Coronary artery (tissue), 2 donors: Measurements from ENCODE around the gene RPS6KA5.
A peak's percentile ranks its signal among the peaks of the same experiment; 100 is the strongest.

ENCODE experiments used
- DNase-seq: peaks from one replicate; pipeline ENCODE4 v3.0.0-alpha.2; 2017; ENCODE audit warnings: low spot score
- H3K27ac ChIP-seq, 2 donors: fragments of 200-600 bp; sonication (generic); one replicate each; pipeline ENCODE4 v1.5.1; 2016 to 2019
- H3K4me3 ChIP-seq: fragments of 200-600 bp; sonication (generic); 2 replicates; pipeline ENCODE4 v1.5.1; 2016; ENCODE audit warnings: mild to moderate bottlenecking, moderate library complexity
- TF ChIP-seq, protein P1 (sequence below): fragments of 200-600 bp; sonication (generic); IDR thresholded peaks from one replicate; pipeline ENCODE4 v1.5.1; 2019; ENCODE audit warnings: antibody characterized with exemption

The RPS6KA5 gene

DNA sequence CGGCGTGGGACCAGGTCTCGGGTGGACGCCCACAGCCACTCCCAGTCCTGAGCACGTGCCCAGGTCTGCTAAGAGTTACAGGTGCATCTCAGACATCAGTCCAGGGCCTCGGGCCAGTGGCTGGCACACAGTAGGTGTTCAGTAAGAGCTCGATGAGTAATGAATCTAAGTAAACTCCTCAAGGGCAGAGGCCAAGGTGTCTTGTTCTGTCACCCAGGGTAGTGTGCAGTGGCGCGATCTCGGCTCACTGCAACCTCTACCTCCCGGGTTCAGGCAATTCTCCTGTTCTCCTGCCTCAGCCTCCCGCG, 255.4 kb downstream of the RPS6KA5 start:
- DNase-seq: no peak
- no peak overlapping the region for H3K27ac ChIP-seq
- TF ChIP-seq, protein P1, sequence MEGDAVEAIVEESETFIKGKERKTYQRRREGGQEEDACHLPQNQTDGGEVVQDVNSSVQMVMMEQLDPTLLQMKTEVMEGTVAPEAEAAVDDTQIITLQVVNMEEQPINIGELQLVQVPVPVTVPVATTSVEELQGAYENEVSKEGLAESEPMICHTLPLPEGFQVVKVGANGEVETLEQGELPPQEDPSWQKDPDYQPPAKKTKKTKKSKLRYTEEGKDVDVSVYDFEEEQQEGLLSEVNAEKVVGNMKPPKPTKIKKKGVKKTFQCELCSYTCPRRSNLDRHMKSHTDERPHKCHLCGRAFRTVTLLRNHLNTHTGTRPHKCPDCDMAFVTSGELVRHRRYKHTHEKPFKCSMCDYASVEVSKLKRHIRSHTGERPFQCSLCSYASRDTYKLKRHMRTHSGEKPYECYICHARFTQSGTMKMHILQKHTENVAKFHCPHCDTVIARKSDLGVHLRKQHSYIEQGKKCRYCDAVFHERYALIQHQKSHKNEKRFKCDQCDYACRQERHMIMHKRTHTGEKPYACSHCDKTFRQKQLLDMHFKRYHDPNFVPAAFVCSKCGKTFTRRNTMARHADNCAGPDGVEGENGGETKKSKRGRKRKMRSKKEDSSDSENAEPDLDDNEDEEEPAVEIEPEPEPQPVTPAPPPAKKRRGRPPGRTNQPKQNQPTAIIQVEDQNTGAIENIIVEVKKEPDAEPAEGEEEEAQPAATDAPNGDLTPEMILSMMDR: no peak
- no peak overlapping the region for H3K4me3 ChIP-seq

- DNase-seq: no peak
- TF ChIP-seq, protein P1: no peak
- H3K27ac ChIP-seq: no peak overlapping the region
- no peak overlapping the region for H3K4me3 ChIP-seq
These were observed 256.0 kb downstream of the RPS6KA5 start for GRCh38 chr14:90804292-90805083.

DNA sequence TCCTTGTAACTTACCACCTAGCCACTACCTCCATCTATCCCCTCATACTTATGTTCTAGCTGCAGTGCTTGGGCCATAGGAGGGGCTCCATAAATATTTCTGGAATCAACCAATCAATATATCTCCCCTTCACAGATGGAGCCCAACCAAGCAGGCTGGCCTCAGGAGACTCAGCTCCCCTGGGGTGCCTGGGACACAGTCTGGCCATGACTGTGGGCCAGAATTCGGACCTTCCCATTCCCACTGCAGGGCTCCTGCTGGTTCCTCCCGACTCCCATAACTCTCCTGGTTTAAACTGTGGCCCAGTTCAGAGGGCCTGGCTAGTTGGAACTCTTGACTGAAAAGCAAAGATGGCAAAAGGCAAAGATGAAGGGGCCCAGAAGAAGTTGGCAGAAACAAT, 257.2 kb downstream of the RPS6KA5 start:
- DNase-seq: no peak
- TF ChIP-seq, protein P1: no peak
- H3K4me3 ChIP-seq: no peak overlapping the region
- peak overlapping the region in 1 of 2 donors; percentile 54 for H3K27ac ChIP-seq

- TF ChIP-seq, protein P1: no peak
- H3K27ac ChIP-seq: no peak overlapping the region
- DNase-seq: no peak
- H3K4me3 ChIP-seq: no peak overlapping the region
These were observed 261.0 kb downstream of the RPS6KA5 start for GRCh38 chr14:90799420-90799819.

DNA sequence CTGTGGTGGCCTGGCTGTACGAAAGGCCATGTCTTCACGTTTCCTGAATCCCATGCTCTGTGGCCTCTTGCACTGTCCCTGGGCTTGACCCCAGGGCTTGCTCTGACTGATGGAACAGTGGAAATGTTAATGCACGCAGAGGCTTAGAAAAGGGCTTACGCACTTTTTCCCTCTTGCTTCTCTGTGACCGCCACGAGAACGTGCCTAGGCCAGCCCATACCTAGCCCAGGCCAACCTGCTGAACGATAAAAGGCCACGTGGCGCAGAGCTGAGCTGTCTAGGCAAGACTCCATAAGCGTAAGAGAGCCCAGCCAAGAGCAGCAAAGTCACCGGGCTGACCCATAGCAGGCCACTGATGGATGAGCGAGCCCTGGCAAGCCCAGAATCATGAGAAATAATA, 262.5 kb downstream of the RPS6KA5 start:
- TF ChIP-seq, protein P1: no peak
- no peak overlapping the region for H3K27ac ChIP-seq
- no peak overlapping the region for H3K4me3 ChIP-seq
- no peak for DNase-seq
